SU-DHL-6 (cell line): ENCODE data around the gene TMEM8B.
A peak's percentile ranks its signal among the peaks of the same experiment; 100 is the strongest.

ENCODE experiments used
- H2AFZ ChIP-seq: fragments of 200-600 bp; sonication (generic); 2 replicates; pipeline ENCODE4 v1.6.1; 2014; ENCODE audit warnings: low read depth, mild to moderate bottlenecking, moderate library complexity, mixed read lengths, antibody characterized with exemption, low read length; ENCODE audit not compliant: severe bottlenecking
- H3F3A ChIP-seq: fragments of 200-600 bp; shearing (Covaris generic); 2 replicates; pipeline ENCODE4 v1.6.0; 2016; ENCODE audit warnings: antibody characterized with exemption, mild to moderate bottlenecking; ENCODE audit not compliant: insufficient read depth
- H3K27ac ChIP-seq: fragments of 200-600 bp; sonication (generic); 2 replicates; pipeline ENCODE4 v1.5.1; 2016; ENCODE audit warnings: low read depth, mild to moderate bottlenecking, low read length, moderate library complexity, mixed read lengths
- H3K27me3 ChIP-seq: fragments of 200-600 bp; sonication (generic), shearing (Covaris generic); 2 replicates; pipeline ENCODE4 v1.6.0; 2014; ENCODE audit warnings: mild to moderate bottlenecking, low read length
- H3K36me3 ChIP-seq: fragments of 200-600 bp; sonication (generic); 2 replicates; pipeline ENCODE4 v1.6.1; 2014; ENCODE audit warnings: mild to moderate bottlenecking, low read length, mixed read lengths
- H3K4me2 ChIP-seq: fragments of 300-600, 200-600 bp; shearing (Covaris generic), sonication (generic); 2 replicates; pipeline ENCODE4 v1.6.0; 2014; ENCODE audit warnings: low read length, low read depth, mild to moderate bottlenecking; ENCODE audit not compliant: poor library complexity, severe bottlenecking
- H3K4me3 ChIP-seq: fragments of 200-600 bp; sonication (generic); 2 replicates; pipeline ENCODE4 v1.5.1; 2014; ENCODE audit warnings: antibody characterized with exemption, low read length, mild to moderate bottlenecking, mixed read lengths; ENCODE audit not compliant: insufficient read depth, poor library complexity, severe bottlenecking
- H3K79me2 ChIP-seq: fragments of 200-600 bp; sonication (generic); 2 replicates; pipeline ENCODE4 v1.6.1; 2014; ENCODE audit warnings: mild to moderate bottlenecking, low read length, moderate library complexity; ENCODE audit not compliant: insufficient read depth
- H3K9ac ChIP-seq: fragments of 200-600 bp; sonication (generic); 2 replicates; pipeline ENCODE4 v1.7.0; 2014; ENCODE audit warnings: mild to moderate bottlenecking, low read length
- H3K9me2 ChIP-seq: fragments of 200-600 bp; sonication (generic); replicated peaks from 2 replicates; pipeline ENCODE4 v1.6.1; 2014; ENCODE audit warnings: low read length; ENCODE audit not compliant: insufficient read depth
- H3K9me3 ChIP-seq: fragments of 200-600 bp; sonication (generic); 2 replicates; pipeline ENCODE4 v1.6.1; 2014; ENCODE audit warnings: low read length, mixed read lengths; ENCODE audit not compliant: insufficient read depth
- H4K20me1 ChIP-seq: fragments of 200-600 bp; sonication (generic); 2 replicates; pipeline ENCODE4 v1.6.1; 2014; ENCODE audit warnings: low read depth, mild to moderate bottlenecking, antibody characterized with exemption, low read length, moderate library complexity, mixed read lengths
- EZH2phosphoT487 ChIP-seq: fragments of 200-600 bp; sonication (generic), shearing (Covaris generic); conservative IDR thresholded peaks from 2 replicates; pipeline ENCODE4 v1.6.1; 2018; ENCODE audit warnings: mild to moderate bottlenecking, antibody characterized with exemption, low read length, moderate library complexity, mixed read lengths
- TF ChIP-seq, protein P1 (sequence below): fragments of 200-600 bp; sonication (generic); IDR thresholded peaks from one replicate; pipeline ENCODE4 v1.5.1; 2017; ENCODE audit warnings: antibody characterized with exemption, mild to moderate bottlenecking, low read length, moderate library complexity; ENCODE audit not compliant: insufficient read depth, poor library complexity, severe bottlenecking

TMEM8B gene

DNA sequence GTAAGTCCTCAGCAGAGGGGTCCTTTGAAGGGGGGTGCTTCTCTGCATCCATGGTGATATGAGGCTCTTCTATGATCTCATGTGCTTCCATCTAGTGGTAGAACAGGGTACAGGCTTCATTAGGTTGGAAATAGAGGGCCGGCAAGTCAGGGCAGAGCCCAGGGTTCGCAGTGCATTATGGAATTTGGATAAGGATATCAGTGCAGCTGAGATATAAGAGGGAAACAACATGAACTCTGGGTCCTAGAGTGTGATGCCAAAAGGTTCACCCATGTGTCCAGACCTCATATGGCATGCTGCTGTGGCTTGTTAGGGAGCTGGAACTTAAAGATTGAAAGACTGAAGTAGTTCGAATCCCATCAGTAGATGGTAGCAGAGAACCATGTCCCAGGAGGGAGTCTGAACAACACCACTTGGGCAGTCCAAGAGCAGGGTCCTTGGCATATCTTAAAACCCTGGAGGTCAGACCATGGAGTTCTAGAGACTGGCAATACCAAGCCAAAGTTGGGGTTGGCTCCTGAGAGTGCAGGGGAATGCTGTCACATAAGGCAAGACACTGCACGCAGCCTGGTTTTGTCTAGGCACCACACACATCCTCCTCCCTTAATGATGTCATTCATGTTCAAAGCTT is 2.8 kb upstream of the TMEM8B start:
- Histone ChIP-seq H2AFZ (peak overlapping the region; percentile 11), H3K36me3 (no peaks in the 10 kb centered on the region), H3K4me2 (no peak overlapping the region), H3K9me2 (no peaks in the 10 kb centered on the region), H3K9me3 (no peaks in the 10 kb centered on the region), H3K9ac (no peak overlapping the region), H3K27ac (no peak overlapping the region), H3K27me3 (no peaks in the 10 kb centered on the region), H3K79me2 (no peaks in the 10 kb centered on the region), H3F3A (no peaks in the 10 kb centered on the region), H4K20me1 (no peaks in the 10 kb centered on the region), H3K4me3 (no peak overlapping the region)
- TF ChIP-seq, protein P1, sequence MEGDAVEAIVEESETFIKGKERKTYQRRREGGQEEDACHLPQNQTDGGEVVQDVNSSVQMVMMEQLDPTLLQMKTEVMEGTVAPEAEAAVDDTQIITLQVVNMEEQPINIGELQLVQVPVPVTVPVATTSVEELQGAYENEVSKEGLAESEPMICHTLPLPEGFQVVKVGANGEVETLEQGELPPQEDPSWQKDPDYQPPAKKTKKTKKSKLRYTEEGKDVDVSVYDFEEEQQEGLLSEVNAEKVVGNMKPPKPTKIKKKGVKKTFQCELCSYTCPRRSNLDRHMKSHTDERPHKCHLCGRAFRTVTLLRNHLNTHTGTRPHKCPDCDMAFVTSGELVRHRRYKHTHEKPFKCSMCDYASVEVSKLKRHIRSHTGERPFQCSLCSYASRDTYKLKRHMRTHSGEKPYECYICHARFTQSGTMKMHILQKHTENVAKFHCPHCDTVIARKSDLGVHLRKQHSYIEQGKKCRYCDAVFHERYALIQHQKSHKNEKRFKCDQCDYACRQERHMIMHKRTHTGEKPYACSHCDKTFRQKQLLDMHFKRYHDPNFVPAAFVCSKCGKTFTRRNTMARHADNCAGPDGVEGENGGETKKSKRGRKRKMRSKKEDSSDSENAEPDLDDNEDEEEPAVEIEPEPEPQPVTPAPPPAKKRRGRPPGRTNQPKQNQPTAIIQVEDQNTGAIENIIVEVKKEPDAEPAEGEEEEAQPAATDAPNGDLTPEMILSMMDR = peak; percentile 97
- TF ChIP-seq EZH2phosphoT487 = no peak

DNA sequence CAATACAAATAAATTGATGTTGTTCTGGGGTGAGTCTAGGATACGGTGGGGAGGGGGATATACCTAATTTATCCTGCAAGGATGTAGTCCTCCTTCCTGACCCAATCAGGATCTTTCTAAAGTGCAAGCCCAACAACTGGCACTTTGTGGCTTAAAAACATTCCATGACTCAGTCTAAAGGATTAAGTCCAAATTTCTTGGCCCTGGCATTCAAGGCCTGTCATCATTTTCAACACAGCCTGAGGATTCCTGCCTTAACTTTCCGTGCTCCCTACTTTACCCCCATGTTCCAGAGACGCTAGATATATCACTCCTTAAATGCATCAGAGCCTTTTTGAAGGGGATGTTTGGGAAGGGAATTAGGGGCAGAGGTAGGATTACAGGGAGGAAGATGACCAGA is 1.5 kb upstream of the TMEM8B start:
- Histone ChIP-seq H3F3A (no peaks in the 10 kb centered on the region), H3K79me2 (no peaks in the 10 kb centered on the region), H4K20me1 (no peaks in the 10 kb centered on the region), H3K4me3 (no peak overlapping the region), H3K36me3 (no peaks in the 10 kb centered on the region), H3K27ac (no peak overlapping the region), H3K9me2 (no peaks in the 10 kb centered on the region), H3K4me2 (no peak overlapping the region), H3K9me3 (no peaks in the 10 kb centered on the region), H3K27me3 (no peaks in the 10 kb centered on the region), H3K9ac (no peak overlapping the region), H2AFZ (no peak overlapping the region)
- TF ChIP-seq, protein P1 = no peak
- TF ChIP-seq EZH2phosphoT487 = no peak

DNA sequence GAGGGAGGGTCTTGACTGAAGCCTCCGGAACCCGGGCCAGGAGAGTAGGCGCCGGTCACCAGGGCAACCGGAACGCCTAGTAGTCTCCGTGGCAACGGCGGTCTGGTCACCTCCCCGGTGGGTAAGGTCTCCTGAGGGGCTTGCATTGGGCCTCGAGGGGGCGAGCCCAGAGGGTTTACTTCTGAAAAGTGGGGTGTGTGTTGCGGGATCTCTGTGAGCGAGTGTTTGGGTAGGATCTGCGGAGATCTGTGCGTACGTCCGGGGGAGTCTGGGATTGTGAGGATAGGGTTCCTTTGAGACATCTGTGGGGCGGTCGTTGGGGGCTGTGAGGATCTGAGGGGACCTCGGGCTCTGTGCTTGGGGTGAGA is 328 bp upstream of the TMEM8B start, which contains the start of gene FAM221B:
FAM221B (minus strand) TSS at position 17 of the 368 bp plus-strand sequence. CDS start 2,571 bp downstream, outside the sequence.
- TF ChIP-seq EZH2phosphoT487 = no peak
- TF ChIP-seq, protein P1 = no peak
- Histone ChIP-seq H3K4me2 (peak within 1 kb of the TSS; percentile 91), H3F3A (no peaks in the 10 kb centered on the region), H3K9ac (peak within 1 kb of the TSS; percentile 60), H3K27me3 (no peaks in the 10 kb centered on the region), H3K27ac (no peak within 1 kb of the TSS), H3K79me2 (no peaks in the 10 kb centered on the region), H3K4me3 (peak within 1 kb of the TSS; percentile 79), H3K9me3 (no peaks in the 10 kb centered on the region), H2AFZ (peak within 1 kb of the TSS; percentile 97), H4K20me1 (no peaks in the 10 kb centered on the region), H3K36me3 (no peaks in the 10 kb centered on the region), H3K9me2 (no peaks in the 10 kb centered on the region)
